ENCODE measurements around the gene CAMK2N2. TPM values are rescaled to one million over a fixed set of nuclear protein-coding genes. Genes with fewer than 3 reads are reported as not detected.
"Not testable (repeated sequence)": the region's sequence is repeated elsewhere in the genome, so short reads cannot be mapped to it uniquely, and the experiment has no call there.

The CAMK2N2 gene
- total and polyA plus RNA-seq, 2 of the 4 experiments (the other 2 are of a cell fraction) = 0.34 TPM; not detected in 1

DNA sequence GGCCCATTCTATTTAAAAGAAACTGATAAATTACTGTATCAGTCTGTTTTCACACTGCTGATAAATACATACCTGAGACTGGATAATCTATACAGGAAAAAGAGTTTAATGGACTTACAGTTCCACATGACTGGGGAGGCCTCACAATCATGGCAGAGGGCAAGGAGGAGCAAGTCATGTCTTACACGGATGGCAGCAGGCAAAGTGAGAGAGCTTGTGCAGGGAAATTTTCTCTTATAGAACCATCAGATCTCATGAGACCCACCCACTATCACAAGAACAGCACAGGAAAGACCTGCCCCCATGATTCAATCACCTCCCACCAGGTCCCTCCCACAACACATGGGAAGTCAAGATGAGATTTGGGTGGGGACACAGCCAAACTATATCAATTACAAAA lies 5.9 kb upstream of the CAMK2N2 start:
- H2AK5ac ChIP-seq (ENCODE audit: low read depth, low read length); H2AK9ac ChIP-seq (replicated peaks; ENCODE audit: low read depth, low read length, poor library complexity); H4K20me1 ChIP-seq (ENCODE audit: insufficient read depth, low read length); H3K9me3 ChIP-seq (ENCODE audit: control insufficient read depth, insufficient read depth, low read length); H3K79me1 ChIP-seq (ENCODE audit: low read depth in 1 of 2, low read length in 2 of 2); ATAC-seq (ENCODE audit: low read depth); H3K36me3 ChIP-seq (ENCODE audit: control insufficient read depth, insufficient read depth, low read length); H3K9me1 ChIP-seq (ENCODE audit: insufficient read depth, low read length); H3K27ac ChIP-seq (ENCODE audit: insufficient read depth, low read length); H2AFZ ChIP-seq (replicated peaks; ENCODE audit: low read length, poor library complexity); H3K4me3 ChIP-seq (ENCODE audit: insufficient read depth, low read depth, low read length); H3K18ac ChIP-seq (ENCODE audit: low read depth, low read length); H2BK15ac ChIP-seq (ENCODE audit: low read depth, low read length); POLR2A ChIA-PET (ENCODE audit: unreplicated experiment); dilution Hi-C loops (cut with HindIII; ENCODE audit: low sequenced_read_pairs, unreplicated experiment); H4K91ac ChIP-seq (ENCODE audit: insufficient read depth, low read depth, low read length); H3K4me1 ChIP-seq (ENCODE audit: control insufficient read depth, insufficient read depth, low read length); DNase-seq; H2BK120ac ChIP-seq (ENCODE audit: low read depth, low read length); H2BK20ac ChIP-seq (ENCODE audit: low read depth, low read length); intact Hi-C loops (cut with micrococcal nuclease); H3K4me2 ChIP-seq (ENCODE audit: low read depth, low read length); H4K8ac ChIP-seq (ENCODE audit: low read depth in 2 of 2, low read length in 2 of 2); H4K5ac ChIP-seq (ENCODE audit: low read depth, low read length); H3K14ac ChIP-seq (replicated peaks; ENCODE audit: low read depth, low read length); H3K56ac ChIP-seq (ENCODE audit: extremely low read depth, insufficient read depth, low read length); H3K9ac ChIP-seq (ENCODE audit: low read depth, low read length); H3K23ac ChIP-seq (ENCODE audit: low read depth, low read length); BruUV-seq (replicated peaks); H2BK5ac ChIP-seq (ENCODE audit: low read depth, low read length, poor library complexity, severe bottlenecking); H3K4ac ChIP-seq (ENCODE audit: low read depth, low read length): not testable (repeated sequence)
- CTCF ChIA-PET = interaction anchor here (0.6 kb wide), 1 partner anchor 164 kb away, joined by 4 read pairs; no protein-coding TSS in a partner anchor
- in situ Hi-C loops (cut with MboI; ENCODE audit: low sequenced_read_pairs) = loop anchor here (25.0 kb wide), 1 partner anchor 805 kb away; no protein-coding TSS in a partner anchor
- H3K27me3 ChIP-seq (ENCODE audit: control insufficient read depth, insufficient read depth, low read length) = peaks cover 27% of the 10 kb centered on the region
- no CpG with 5 or more reads among the region's 1 CpG for WGBS, 2 experiments (ENCODE audit: extremely low coverage in 2 of 2, insufficient read length in 1 of 2)

Data from IMR-90 (cell line).